GM12878 (cell line): ENCODE results near the gene OSBP. TPM values are rescaled to one million over a fixed set of nuclear protein-coding genes. Genes with fewer than 3 reads are reported as not detected.

Experiments used
- ATF7 ChIP-seq: fragments of 450-650 bp; IDR thresholded peaks from 2 replicates; pipeline ENCODE4 v1.6.1; 2016; ENCODE audit warnings: low read depth, mild to moderate bottlenecking
- BACH1 ChIP-seq: fragments of 450-650 bp; IDR thresholded peaks from 2 replicates; pipeline ENCODE4 v1.6.1; 2017; ENCODE audit warnings: mild to moderate bottlenecking, borderline replicate concordance
- BCL11A ChIP-seq: IDR thresholded peaks from 2 replicates; pipeline ENCODE4 v1.6.1; 2011; ENCODE audit warnings: low read depth, low read length
- DPF2 ChIP-seq: fragments of 450-650 bp; IDR thresholded peaks from 2 replicates; pipeline ENCODE4 v1.6.1; 2017; ENCODE audit warnings: mild to moderate bottlenecking
- EGR1 ChIP-seq, 2 experiments: IDR thresholded peaks; 1 replicate in 1 of 2; 2 replicates in 1 of 2; pipeline ENCODE4 v1.6.1; 2011 to 2012; ENCODE audit warnings: low read depth in 2 of 2, low read length in 2 of 2, borderline replicate concordance in 1 of 2, mild to moderate bottlenecking in 1 of 2, moderate library complexity in 1 of 2
- FOS ChIP-seq: IDR thresholded peaks from 3 replicates; pipeline ENCODE4 v1.6.1; 2011; ENCODE audit warnings: borderline replicate concordance; ENCODE audit not compliant: insufficient read length; ENCODE audit errors: extremely low read depth
- HDGF ChIP-seq: fragments of 450-650 bp; IDR thresholded peaks from 2 replicates; pipeline ENCODE4 v1.6.1; 2016; ENCODE audit warnings: antibody characterized with exemption
- JUND ChIP-seq: IDR thresholded peaks from 2 replicates; pipeline ENCODE4 v1.6.1; 2012; ENCODE audit warnings: low read depth, mild to moderate bottlenecking, low read length, improper control_type of control experiment, moderate library complexity
- MEF2B ChIP-seq: fragments of 450-650 bp; IDR thresholded peaks from 2 replicates; pipeline ENCODE4 v1.6.1; 2018; ENCODE audit warnings: mild to moderate bottlenecking, moderate library complexity; ENCODE audit not compliant: partially characterized antibody, poor library complexity, severe bottlenecking
- MYB ChIP-seq: fragments of 150-350 bp; IDR thresholded peaks from 2 replicates; pipeline ENCODE4 v1.6.1; 2014; ENCODE audit warnings: mild to moderate bottlenecking, low read depth, low read length, borderline replicate concordance
- NFIC ChIP-seq: IDR thresholded peaks from 2 replicates; pipeline ENCODE4 v1.6.1; 2012; ENCODE audit warnings: low read depth, mild to moderate bottlenecking, inconsistent platforms, low read length, moderate library complexity
- NFYB ChIP-seq: IDR thresholded peaks from 2 replicates; pipeline ENCODE4 v1.6.1; 2011; ENCODE audit warnings: low read depth, mild to moderate bottlenecking, low read length, improper control_type of control experiment, moderate library complexity; ENCODE audit not compliant: insufficient read depth
- POLR2A ChIP-seq: IDR thresholded peaks from 2 replicates; pipeline ENCODE4 v1.6.1; 2011; ENCODE audit warnings: low read depth, mild to moderate bottlenecking, low read length
- POLR2AphosphoS2 ChIP-seq: IDR thresholded peaks from 2 replicates; pipeline ENCODE4 v1.6.1; 2011; ENCODE audit warnings: low read depth, mild to moderate bottlenecking, low read length, improper control_type of control experiment, moderate library complexity
- RAD21 ChIP-seq: IDR thresholded peaks from 2 replicates; pipeline ENCODE4 v1.6.1; 2011; ENCODE audit warnings: mild to moderate bottlenecking, low read depth, low read length, moderate library complexity; ENCODE audit not compliant: insufficient read depth
- SP1 ChIP-seq: IDR thresholded peaks from one replicate; pipeline ENCODE4 v1.6.1; 2011; ENCODE audit warnings: low read depth, low read length
- STAT3 ChIP-seq: IDR thresholded peaks from 2 replicates; pipeline ENCODE4 v1.6.1; 2011; ENCODE audit warnings: low read depth, low read length, improper control_type of control experiment
- SUZ12 ChIP-seq: fragments of 200-600 bp; sonication (generic); IDR thresholded peaks from one replicate; pipeline ENCODE4 v1.6.1; 2018; ENCODE audit warnings: antibody characterized with exemption, mild to moderate bottlenecking; ENCODE audit not compliant: unreplicated experiment
- ZNF622 ChIP-seq: fragments of 450-650 bp; IDR thresholded peaks from 2 replicates; pipeline ENCODE4 v1.6.1; 2017; ENCODE audit warnings: mild to moderate bottlenecking, inconsistent platforms
- polyA plus RNA-seq, 11 experiments: library from polyadenylated mRNA; depleted of rRNA in 4 of 11; unstranded in 6 of 11; stranded (reverse) in 5 of 11; fragments of >200 nt; fragmentation: Nextera tagmentation in 4 of 11; fragmentation: Illumina TruSeq in 1 of 11; extraction: Ambion mirVana in 4 of 11; extraction: Trizol in 1 of 11; gene quantifications; 1 replicate in 1 of 11; 2 replicates in 10 of 11; pipeline versions ENCODE4 v1.2.1 to v1.2.3, GENCODE V29; 2011 to 2016; ENCODE audit warnings: inconsistent platforms in 2 of 11, missing spikeins in 2 of 11, low read depth in 1 of 11
- total RNA-seq, 4 experiments: library from RNA; depleted of rRNA in 3 of 4; stranded (reverse); fragments of >200 nt in 3 of 4; fragmentation: Illumina TruSeq in 1 of 4; extraction: Trizol in 1 of 4; gene quantifications; 2 replicates each; pipeline versions ENCODE4 v1.2.1 to v1.2.3, GENCODE V29; 2013 to 2021
- TF ChIP-seq, protein P1 (sequence below): fragments of 450-650 bp; IDR thresholded peaks from 2 replicates; pipeline ENCODE4 v1.6.1; 2017; ENCODE audit warnings: low read depth, mild to moderate bottlenecking, moderate library complexity
- TF ChIP-seq, protein P2 (sequence below): IDR thresholded peaks from 2 replicates; pipeline ENCODE4 v1.6.1; 2012; ENCODE audit warnings: low read depth, low read length, improper control_type of control experiment
- TF ChIP-seq, protein P3 (sequence below): fragments of 450-650 bp; IDR thresholded peaks from 2 replicates; pipeline ENCODE4 v1.6.1; 2017; ENCODE audit warnings: mild to moderate bottlenecking, moderate library complexity
- TF ChIP-seq, protein P4 (sequence below): IDR thresholded peaks from 2 replicates; pipeline ENCODE4 v1.6.1; 2011; ENCODE audit warnings: low read depth, low read length, improper control_type of control experiment, borderline replicate concordance

The OSBP gene
- total and polyA plus RNA-seq, 10 of the 15 experiments (the other 5 are each of a cell fraction or from before 2014, with no cell fraction given) = 5.9 to 41.2 (median 21.7) TPM

GRCh38 chr11:59615637-59616395 is at the start of gene OSBP (continued):
- TF ChIP-seq, protein P1, sequence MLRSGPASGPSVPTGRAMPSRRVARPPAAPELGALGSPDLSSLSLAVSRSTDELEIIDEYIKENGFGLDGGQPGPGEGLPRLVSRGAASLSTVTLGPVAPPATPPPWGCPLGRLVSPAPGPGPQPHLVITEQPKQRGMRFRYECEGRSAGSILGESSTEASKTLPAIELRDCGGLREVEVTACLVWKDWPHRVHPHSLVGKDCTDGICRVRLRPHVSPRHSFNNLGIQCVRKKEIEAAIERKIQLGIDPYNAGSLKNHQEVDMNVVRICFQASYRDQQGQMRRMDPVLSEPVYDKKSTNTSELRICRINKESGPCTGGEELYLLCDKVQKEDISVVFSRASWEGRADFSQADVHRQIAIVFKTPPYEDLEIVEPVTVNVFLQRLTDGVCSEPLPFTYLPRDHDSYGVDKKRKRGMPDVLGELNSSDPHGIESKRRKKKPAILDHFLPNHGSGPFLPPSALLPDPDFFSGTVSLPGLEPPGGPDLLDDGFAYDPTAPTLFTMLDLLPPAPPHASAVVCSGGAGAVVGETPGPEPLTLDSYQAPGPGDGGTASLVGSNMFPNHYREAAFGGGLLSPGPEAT = no peak
- TF ChIP-seq ATF7 (peak; percentile 88), MYB (no peak), NFYB (peak; percentile 90), EGR1 (IDR thresholded peaks at IDR 0.05; ENCODE audit: borderline replicate concordance in 1 of 2, low read depth in 2 of 2, low read length in 2 of 2) (0 out of 3 replicates have a peak, but pooled peaks of 1 of the 2 experiments have one; percentile 4), HDGF (peak; percentile 56; the same call in 1 of the 2 replicates), BCL11A (no peak), STAT3 (no peak), MEF2B (no peak), DPF2 (peak; percentile 100), SUZ12 (no peak), NFIC (no peak; the same call in 1 of the 2 replicates), POLR2A (peak; percentile 89), JUND (no peak), RAD21 (no peak), ZNF622 (no peak), FOS (peak; percentile 99), SP1 (peak; percentile 100), BACH1 (no peak; the same call in 1 of the 2 replicates), POLR2AphosphoS2 (peak; percentile 70; the same call in 1 of the 2 replicates)
- TF ChIP-seq, protein P2, sequence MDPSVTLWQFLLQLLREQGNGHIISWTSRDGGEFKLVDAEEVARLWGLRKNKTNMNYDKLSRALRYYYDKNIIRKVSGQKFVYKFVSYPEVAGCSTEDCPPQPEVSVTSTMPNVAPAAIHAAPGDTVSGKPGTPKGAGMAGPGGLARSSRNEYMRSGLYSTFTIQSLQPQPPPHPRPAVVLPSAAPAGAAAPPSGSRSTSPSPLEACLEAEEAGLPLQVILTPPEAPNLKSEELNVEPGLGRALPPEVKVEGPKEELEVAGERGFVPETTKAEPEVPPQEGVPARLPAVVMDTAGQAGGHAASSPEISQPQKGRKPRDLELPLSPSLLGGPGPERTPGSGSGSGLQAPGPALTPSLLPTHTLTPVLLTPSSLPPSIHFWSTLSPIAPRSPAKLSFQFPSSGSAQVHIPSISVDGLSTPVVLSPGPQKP = peak; percentile 40; the same call in 1 of the 2 replicates
- TF ChIP-seq, protein P3, sequence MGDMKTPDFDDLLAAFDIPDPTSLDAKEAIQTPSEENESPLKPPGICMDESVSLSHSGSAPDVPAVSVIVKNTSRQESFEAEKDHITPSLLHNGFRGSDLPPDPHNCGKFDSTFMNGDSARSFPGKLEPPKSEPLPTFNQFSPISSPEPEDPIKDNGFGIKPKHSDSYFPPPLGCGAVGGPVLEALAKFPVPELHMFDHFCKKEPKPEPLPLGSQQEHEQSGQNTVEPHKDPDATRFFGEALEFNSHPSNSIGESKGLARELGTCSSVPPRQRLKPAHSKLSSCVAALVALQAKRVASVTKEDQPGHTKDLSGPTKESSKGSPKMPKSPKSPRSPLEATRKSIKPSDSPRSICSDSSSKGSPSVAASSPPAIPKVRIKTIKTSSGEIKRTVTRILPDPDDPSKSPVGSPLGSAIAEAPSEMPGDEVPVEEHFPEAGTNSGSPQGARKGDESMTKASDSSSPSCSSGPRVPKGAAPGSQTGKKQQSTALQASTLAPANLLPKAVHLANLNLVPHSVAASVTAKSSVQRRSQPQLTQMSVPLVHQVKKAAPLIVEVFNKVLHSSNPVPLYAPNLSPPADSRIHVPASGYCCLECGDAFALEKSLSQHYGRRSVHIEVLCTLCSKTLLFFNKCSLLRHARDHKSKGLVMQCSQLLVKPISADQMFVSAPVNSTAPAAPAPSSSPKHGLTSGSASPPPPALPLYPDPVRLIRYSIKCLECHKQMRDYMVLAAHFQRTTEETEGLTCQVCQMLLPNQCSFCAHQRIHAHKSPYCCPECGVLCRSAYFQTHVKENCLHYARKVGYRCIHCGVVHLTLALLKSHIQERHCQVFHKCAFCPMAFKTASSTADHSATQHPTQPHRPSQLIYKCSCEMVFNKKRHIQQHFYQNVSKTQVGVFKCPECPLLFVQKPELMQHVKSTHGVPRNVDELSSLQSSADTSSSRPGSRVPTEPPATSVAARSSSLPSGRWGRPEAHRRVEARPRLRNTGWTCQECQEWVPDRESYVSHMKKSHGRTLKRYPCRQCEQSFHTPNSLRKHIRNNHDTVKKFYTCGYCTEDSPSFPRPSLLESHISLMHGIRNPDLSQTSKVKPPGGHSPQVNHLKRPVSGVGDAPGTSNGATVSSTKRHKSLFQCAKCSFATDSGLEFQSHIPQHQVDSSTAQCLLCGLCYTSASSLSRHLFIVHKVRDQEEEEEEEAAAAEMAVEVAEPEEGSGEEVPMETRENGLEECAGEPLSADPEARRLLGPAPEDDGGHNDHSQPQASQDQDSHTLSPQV = no peak
- TF ChIP-seq, protein P4, sequence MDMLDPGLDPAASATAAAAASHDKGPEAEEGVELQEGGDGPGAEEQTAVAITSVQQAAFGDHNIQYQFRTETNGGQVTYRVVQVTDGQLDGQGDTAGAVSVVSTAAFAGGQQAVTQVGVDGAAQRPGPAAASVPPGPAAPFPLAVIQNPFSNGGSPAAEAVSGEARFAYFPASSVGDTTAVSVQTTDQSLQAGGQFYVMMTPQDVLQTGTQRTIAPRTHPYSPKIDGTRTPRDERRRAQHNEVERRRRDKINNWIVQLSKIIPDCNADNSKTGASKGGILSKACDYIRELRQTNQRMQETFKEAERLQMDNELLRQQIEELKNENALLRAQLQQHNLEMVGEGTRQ = peak; percentile 72
